Endothelial cell of hepatic sinusoid (primary cell): Measurements from ENCODE around the gene ACOXL.

Source experiments
- in situ Hi-C: cut with HindIII; loops from 2 replicates; pipeline ENCODE4 v1.10.0; 2017; ENCODE audit warnings: low sequenced_read_pairs

Gene ACOXL

DNA sequence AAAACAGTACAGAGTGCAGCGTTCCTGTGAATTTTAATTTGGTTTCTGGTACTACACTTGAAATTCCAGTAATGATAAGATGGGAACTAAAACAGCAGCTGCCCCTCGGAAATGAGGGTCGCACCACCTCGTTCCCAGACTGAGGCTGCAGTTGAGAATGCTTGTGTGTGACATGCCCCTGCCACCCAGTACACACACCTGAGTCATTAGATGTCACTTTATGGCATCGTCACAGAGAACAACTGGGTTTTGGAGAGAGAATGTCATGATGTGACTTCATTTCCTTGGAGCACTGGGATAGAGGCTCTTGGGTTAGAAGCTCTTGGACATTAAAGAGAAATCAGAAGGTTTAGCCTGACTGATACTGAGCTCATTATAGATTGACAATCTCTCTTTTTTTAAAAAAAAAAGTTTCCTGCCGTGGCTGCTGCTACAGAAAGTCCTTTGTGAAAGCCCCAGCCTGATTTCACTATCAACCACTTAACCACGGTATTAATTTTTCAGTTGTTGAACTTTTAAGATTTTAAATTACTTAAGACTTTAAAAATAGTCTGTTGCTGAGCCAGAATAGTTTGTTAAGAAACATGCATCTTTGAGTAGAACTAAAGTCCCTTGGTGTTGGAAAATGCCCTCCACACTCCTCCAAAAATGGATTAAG, 412.9 kb downstream of the ACOXL start:
- in situ Hi-C loops, result no loop called here

DNA sequence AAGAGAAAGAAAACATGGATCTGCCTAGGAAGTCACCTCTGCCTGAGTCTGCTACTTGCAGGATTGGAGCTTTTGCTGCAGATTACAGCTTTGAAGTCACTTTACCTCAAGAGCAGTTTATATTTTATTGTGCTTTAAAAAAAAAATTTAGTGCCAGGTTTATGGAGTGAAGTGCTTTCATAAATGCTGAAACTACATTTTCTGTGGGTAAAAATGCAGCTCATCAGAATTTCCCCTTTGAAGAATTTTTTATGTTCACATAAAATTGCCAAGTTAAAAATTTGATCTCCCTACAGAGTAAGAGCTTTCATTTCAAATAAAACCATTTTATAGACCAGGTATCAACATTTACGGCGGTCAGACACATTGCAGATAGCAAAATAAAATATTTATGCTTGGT, 413.6 kb downstream of the ACOXL start:
- in situ Hi-C loops, result no loop called here

DNA sequence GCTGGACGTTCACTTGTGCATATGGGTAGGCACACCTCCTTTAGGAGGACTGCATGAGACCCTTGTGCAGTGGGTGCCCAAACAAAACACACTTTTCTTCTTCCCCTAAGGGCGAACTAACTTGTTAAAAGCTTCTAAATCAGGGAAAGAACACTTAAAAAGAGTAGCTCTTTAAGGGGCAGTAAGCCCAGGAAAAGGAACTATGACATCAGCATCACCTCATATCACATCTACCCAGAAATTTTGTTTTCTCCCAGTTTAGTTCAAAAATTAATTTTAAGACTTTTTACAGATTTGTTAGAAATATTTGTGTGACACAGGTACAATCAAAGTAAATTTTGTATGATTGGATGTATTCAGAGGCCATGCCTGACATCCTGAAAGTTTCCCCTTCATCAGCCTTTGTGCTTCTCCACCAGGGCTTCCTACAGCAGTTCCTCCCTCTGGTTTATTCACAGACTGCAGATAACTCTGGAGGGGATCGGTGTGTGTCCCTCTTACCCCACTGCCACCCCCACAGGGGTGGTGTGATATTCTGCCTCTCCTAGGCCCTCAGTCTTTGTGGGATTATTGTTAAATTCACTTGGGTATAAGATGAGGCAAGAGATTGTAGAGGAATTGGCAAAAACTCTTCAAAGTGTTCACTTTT, 416.0 kb downstream of the ACOXL start:
- in situ Hi-C loops, result no loop called here

- in situ Hi-C loops, result no loop called here
Measured at GRCh38 chr2:111148925-111149324, 416.6 kb downstream of the ACOXL start.

GRCh38 chr2:111149882-111150455, 417.6 kb downstream of the ACOXL start:
- in situ Hi-C loops, result no loop called here

DNA sequence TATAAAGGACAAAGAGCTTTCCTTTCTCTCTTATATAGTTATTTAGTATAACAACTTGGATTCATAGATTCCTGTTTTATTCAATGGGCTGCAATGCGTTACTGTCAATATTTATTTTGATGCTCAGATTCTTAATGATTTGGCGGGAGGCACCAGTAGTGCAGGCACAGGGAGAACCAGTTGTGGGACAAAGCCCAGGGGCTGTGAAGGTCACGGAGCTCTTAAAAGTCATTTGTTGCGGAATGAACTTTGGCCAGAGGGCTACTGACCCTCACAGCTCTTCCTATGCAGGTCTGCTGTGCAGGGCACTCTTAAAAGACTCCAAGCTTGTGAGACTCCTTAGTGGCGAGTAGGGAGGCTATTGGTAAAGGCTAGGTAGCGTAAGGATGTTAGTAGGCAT, 422.4 kb downstream of the ACOXL start:
- in situ Hi-C loops, result no loop called here

GRCh38 chr2:111155610-111156009, 423.2 kb downstream of the ACOXL start:
- in situ Hi-C loops, result no loop called here

DNA sequence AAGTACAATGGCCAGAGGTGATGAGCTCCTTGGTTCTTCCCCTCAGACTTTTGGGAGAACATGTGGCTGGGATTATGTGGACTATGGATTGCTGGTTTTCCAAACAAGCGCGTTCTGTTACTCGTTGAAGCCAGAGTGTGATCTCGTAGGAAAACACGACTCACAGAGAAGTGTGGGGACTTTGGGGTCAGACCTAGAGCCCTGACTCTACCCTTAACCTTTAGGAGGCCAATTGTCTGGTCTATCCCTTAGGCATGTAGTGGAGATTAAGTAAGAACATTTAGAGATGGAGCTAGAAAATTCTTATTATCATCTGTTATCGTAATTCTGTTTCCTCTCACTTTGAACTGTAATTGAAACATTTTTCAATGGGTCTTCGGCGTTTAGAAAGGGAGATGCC, 424.2 kb downstream of the ACOXL start:
- in situ Hi-C loops, result no loop called here

GRCh38 chr2:111157071-111157661, 424.8 kb downstream of the ACOXL start:
- in situ Hi-C loops, result no loop called here

DNA sequence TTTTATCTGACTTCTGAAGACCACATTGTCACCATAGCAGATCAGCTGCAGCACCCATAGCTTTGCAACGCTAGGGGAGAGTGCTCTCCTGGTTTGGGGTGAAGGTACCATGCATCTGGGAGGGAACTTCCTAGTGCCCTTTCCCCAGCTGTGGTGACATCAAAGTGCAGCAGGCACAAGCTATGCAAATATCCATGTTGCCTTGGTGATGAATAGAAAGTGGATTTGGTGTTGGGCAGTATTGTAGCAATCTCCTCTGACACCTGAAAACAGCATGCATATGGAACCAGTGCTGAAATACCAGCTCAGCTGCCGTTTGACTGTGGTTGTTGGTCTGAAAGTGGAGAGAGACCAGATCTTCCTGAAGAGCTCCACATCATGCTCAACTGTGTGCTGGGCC, 425.4 kb downstream of the ACOXL start:
- in situ Hi-C loops, result no loop called here

DNA sequence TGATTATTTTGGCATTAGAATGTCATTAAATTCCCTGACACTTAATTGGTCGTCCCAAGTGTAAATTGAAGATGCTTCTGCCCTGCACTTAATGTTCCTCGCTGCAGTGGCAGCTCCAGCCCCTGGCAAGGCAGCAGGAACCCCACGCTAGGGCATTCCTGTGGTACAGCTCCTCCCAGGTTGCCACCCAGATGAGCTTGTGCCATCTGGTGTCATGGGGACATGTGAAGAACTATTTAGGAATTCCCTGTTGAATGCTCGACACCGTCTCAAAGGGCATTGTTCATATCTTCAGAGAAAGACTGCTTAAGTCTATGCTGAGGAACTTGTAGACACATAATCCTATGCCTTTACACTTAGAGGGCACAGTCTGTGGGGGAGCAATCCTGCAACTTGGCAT, 427.3 kb downstream of the ACOXL start:
- in situ Hi-C loops, result no loop called here

- in situ Hi-C loops, result no loop called here
Measured at GRCh38 chr2:111160758-111161157, 428.4 kb downstream of the ACOXL start.

DNA sequence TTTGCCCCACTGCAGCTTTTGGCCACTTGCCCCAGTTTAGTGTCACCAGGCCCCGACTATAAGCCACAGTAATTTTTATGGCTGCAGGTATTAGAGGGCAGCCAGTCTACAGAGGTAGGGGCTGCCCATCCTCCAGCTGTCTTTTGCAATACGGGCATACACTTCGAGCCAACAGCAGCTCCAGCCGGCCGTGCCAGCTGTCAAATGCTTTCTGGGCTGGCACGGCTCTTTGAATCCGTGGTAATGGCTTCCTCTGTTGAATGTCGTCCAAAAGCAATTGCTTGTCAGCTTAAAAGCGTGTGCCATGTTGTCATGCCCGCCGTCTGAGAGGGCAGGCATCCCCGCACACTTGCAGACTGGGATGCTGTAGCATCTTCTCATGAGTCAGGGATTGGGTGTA, 429.6 kb downstream of the ACOXL start:
- in situ Hi-C loops, result no loop called here

DNA sequence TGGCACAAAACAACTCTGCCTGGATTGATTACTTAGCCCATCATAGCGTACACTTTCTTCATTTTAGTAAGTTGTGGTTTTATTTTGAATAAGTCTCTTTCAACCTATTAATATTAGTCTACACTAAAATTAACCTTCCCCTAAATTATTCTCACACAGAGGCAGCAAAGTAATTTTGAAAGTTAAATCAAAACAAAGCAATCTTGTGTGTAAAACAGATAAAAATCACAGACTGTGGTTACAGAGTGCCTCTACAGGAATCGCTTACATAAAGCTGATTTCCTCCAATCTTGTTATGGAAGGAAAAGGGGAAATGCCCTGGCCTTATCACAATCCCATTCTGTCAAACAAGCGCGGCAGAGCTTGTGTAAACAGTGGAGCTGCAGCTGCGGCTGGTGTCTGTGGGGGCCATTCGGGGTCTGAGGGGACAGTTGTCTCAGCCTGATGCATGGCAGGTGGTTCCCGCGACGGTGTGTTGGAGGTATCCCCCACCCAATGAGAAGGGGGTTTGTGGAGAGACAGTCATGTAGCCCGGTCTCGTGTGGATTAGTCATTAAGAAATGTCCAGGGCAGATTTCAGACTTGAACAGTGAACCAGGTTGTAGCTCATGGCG, 430.5 kb downstream of the ACOXL start:
- in situ Hi-C loops, result no loop called here

- in situ Hi-C loops, result no loop called here
Measured at GRCh38 chr2:111164078-111164477, 431.7 kb downstream of the ACOXL start.

- in situ Hi-C loops, result no loop called here
Measured at GRCh38 chr2:111165084-111165483, 432.7 kb downstream of the ACOXL start.

- in situ Hi-C loops, result no loop called here
Measured at GRCh38 chr2:111166115-111166514, 433.7 kb downstream of the ACOXL start.

GRCh38 chr2:111167076-111167862, 434.9 kb downstream of the ACOXL start:
- in situ Hi-C loops, result no loop called here

GRCh38 chr2:111167863-111168162, 435.4 kb downstream of the ACOXL start:
- in situ Hi-C loops, result no loop called here
